Psoas muscle (tissue), 8 donors: ENCODE results near the gene EHD1. TPM values are rescaled to one million over a fixed set of nuclear protein-coding genes. Genes with fewer than 3 reads are reported as not detected.
"Not testable (repeated sequence)": the region's sequence is repeated elsewhere in the genome, so short reads cannot be mapped to it uniquely, and the experiment has no call there.

Experiments
- ATAC-seq, 4 donors: fragments of 200-7000 bp; cut with Tn5 transposase; one replicate each; pipeline ENCODE4 v1.9.1; 2020; ENCODE audit warnings: moderate library complexity in 3 of 4, mild to moderate bottlenecking in 2 of 4
- DNase-seq, 2 donors: peaks; one replicate each; pipeline ENCODE4 v3.0.0-alpha.2; 2020
- H3K27ac ChIP-seq: fragments of 200-600 bp; one replicate; pipeline ENCODE4 v1.8.0; 2022
- H3K27me3 ChIP-seq, 3 donors: fragments of 200-600 bp in 1 of 3; one replicate each; pipeline versions ENCODE4 v1.6.1 to v1.8.0; 2013 to 2022; ENCODE audit warnings: low read length in 2 of 3, mild to moderate bottlenecking in 2 of 3, moderate library complexity in 1 of 3; ENCODE audit not compliant: insufficient read depth in 3 of 3
- H3K36me3 ChIP-seq, 2 donors: fragments of 200-600 bp in 1 of 2; one replicate each; pipeline versions ENCODE4 v1.6.1 to v1.8.0; 2013 to 2022; ENCODE audit warnings: low read depth in 1 of 2, mild to moderate bottlenecking in 1 of 2, moderate library complexity in 1 of 2; ENCODE audit not compliant: insufficient read depth in 1 of 2
- H3K4me1 ChIP-seq: fragments of 200-600 bp; one replicate; pipeline ENCODE4 v1.8.0; 2022
- H3K4me3 ChIP-seq: fragments of 200-600 bp; one replicate; pipeline ENCODE4 v1.8.0; 2022; ENCODE audit warnings: mild to moderate bottlenecking
- H3K9me3 ChIP-seq: fragments of 200-600 bp; one replicate; pipeline ENCODE4 v1.8.0; 2022
- WGBS, 3 donors: extraction: QIAGEN DNeasy Blood & Tissue Kit; methylation state at CpG; one replicate each; pipeline versions ENCODE4 v1.1.6 to v1.1.7; 2013; 5-methylcytosine and 5-hydroxymethylcytosine counted together
- intact Hi-C, 2 donors: fragments of 100-400 bp; cut with DNase I; formaldehyde crosslinking; loops; one replicate each; pipeline versions ENCODE4 v1.11.0 to v1.14.2; 2022
- polyA plus RNA-seq, 3 donors: library from polyadenylated mRNA; stranded (reverse); fragments of 200-250 nt; gene quantifications; one replicate each; pipeline ENCODE4 v1.2.3, GENCODE V29; 2013
- total RNA-seq, 4 donors: library from RNA; stranded (reverse); fragmentation: NEBNext Ultra II Directional in 2 of 4; extraction: Animal tissue kit (Norgen Biotek cat#: 25700) in 2 of 4; gene quantifications; one replicate each; pipeline versions ENCODE4 v1.2.1 to v1.2.4, GENCODE V29; 2021 to 2023
- TF ChIP-seq, protein P1 (sequence below): fragments of 200-600 bp; IDR thresholded peaks from one replicate; pipeline ENCODE4 v1.8.0; 2022; ENCODE audit warnings: antibody characterized with exemption
- donor health status: healthy with polysubstance abuse.
- donor health status: DM: no; HTN: no; CAD: no; lungs with moderate emphysema.
- donor health status: Bipolar disorder and iron deficiency.
- donor health status: healthy.
- donor health status: DM: yes; HTN: yes; CAD: no.
- donor health status: DM: no; HTN: no; CAD: no.
- donor health status: DM: no; HTN: no; CAD: no.
- donor health status: DM: yes; HTN: yes; CAD: no.

EHD1 gene
- total and polyA plus RNA-seq, 7 donors = 23.5 to 174 (median 58.8) TPM

DNA sequence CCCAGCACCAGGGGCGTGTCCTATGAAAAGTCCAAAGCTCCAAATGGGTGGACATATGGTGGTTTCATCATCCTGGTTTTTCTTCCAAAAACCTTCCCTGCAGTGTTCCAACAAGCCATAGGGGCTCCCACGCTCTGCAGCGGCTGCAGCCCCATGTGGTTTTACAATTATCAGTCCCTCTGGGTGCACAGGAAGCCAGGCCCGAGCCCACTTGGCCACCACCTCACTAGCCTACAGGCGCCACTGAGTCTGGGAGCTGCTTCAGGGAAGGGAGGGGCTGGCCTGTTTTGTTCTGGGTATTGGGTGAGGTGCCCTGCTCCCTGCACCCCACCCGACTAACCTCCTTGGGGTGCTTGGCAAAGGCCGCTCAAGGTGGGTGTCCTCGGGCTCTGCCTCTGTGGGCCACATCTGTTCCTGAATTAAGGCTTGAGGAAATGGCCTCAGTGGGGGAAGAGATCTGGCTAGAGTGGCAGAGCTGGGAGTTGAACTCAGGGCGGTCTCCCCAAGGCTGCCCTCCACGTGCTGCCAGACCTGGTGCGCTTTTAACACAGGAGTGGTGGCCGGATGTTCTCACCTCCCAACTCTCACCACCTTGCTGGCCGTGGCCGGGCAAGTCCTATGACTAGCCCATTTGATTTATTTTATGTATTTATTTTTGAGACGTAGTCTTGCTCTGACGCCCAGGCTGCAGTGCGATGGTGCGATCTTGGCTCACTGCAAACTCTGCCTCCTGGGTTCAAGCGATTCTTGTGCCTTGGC is 28.6 kb downstream of the EHD1 start:
- Histone ChIP-seq H3K9me3 (no peaks in the 10 kb centered on the region), H3K4me3 (no peak overlapping the region), H3K4me1 (peaks cover 67% of the 10 kb centered on the region), H3K27me3 (peaks cover 0 to under 1% (median 0%) of the 10 kb centered on the region in 3 donors), H3K27ac (peak overlapping the region; percentile 98), H3K36me3 (peaks cover 2 to 18% of the 10 kb centered on the region in 2 donors)
- TF ChIP-seq, protein P1, sequence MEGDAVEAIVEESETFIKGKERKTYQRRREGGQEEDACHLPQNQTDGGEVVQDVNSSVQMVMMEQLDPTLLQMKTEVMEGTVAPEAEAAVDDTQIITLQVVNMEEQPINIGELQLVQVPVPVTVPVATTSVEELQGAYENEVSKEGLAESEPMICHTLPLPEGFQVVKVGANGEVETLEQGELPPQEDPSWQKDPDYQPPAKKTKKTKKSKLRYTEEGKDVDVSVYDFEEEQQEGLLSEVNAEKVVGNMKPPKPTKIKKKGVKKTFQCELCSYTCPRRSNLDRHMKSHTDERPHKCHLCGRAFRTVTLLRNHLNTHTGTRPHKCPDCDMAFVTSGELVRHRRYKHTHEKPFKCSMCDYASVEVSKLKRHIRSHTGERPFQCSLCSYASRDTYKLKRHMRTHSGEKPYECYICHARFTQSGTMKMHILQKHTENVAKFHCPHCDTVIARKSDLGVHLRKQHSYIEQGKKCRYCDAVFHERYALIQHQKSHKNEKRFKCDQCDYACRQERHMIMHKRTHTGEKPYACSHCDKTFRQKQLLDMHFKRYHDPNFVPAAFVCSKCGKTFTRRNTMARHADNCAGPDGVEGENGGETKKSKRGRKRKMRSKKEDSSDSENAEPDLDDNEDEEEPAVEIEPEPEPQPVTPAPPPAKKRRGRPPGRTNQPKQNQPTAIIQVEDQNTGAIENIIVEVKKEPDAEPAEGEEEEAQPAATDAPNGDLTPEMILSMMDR = no peak
- ATAC-seq (no peak), DNase-seq (peak; percentile 61 to 72)
- 61 to 72% (median 62%) methylated on average over 18 to 19 of the region's 19 CpGs for WGBS, 3 donors
- intact Hi-C loops = loop anchor here in 1 of 2 donors (10.0 kb wide), 2 partner anchors 165 to 265 kb away; partner anchors contain the start of genes ARL2, TM7SF2 and ZNHIT2

DNA sequence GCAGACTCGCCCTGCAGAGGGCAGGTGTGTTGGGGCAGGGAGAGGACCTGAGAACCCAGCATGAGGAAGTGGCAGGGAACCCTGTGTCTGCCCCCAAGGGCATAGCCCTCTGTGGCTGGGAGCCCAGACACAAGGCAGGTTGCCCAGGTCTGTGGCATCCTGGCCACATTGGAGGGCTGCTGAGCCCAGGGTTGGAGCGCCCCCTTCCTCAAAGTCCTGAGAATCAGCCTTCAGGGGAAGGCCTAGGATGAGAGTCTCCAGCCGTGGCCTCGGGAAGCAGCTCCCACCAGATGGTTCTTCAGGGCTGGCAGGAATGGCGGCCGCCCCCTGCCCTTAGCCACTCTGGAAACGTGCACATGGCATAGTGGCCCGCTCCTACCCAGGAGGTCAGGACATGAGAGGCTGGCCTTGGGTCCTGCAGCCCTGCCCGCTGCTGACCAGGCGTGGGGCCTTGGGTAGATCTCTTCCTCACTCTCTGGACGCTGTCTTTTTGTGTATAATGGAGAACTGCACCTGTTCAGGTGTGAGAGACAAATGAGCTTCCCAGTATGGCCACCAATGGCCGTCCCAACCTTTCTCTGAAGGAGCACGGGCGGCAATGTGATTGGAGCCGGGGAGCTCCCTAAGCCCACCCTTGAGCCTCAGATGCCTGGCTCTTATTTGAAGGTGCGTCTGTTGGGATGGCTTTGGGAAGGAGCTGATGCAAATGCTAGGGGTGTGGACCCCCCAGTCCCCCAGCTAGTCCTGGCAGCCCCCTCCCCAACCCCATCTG is 29.4 kb downstream of the EHD1 start:
- Histone ChIP-seq H3K27me3 (peaks cover 0 to 2% (median 2%) of the 10 kb centered on the region in 3 donors), H3K9me3 (no peaks in the 10 kb centered on the region), H3K36me3 (peaks cover 2 to 14% of the 10 kb centered on the region in 2 donors), H3K4me3 (no peak overlapping the region), H3K4me1 (peaks cover 60% of the 10 kb centered on the region), H3K27ac (no peak overlapping the region)
- DNase-seq (no peak), ATAC-seq (peak in 1 of 4 donors; percentile 2)
- 78 to 81% (median 78%) methylated on average over 16 of the region's 16 CpGs for WGBS, 3 donors
- intact Hi-C loops = loop anchor here in 1 of 2 donors (10.0 kb wide), 2 partner anchors 166 to 266 kb away; partner anchors contain the start of genes ARL2, TM7SF2 and ZNHIT2
- TF ChIP-seq, protein P1 = no peak

DNA sequence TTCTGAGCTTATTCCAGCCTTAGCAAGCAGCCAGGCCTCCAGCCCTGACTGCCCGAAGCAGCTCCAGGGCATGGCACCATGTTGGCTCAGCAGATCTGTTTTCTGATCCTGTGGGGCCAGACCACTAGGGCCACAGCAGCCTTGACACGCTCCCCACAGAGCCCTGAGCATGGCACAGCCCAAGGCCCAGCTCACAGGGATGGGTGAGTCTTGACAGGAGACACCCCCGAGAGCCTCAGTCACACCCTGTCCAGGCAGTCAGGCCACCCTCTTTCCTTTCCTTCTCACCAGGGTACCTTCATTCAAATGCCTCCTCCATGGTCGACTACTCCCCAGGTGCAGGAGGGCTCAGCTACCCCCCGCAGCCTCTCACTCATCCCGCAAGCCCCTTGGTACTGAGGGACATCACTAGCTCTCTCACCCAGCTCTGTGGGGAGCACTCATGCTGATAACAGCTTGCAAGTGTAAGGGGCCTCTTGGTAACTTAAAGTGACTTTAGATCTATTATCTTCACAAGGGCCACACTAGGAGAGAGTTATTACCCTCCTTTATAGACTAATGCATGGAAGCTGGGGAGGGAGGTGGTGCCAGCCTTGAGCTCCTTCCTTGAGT is 30.1 kb downstream of the EHD1 start:
- no peak for ATAC-seq
- Histone ChIP-seq H3K4me3 (no peak overlapping the region), H3K27me3 (peaks cover 0 to 3% (median 2%) of the 10 kb centered on the region in 3 donors), H3K4me1 (peaks cover 53% of the 10 kb centered on the region), H3K9me3 (no peaks in the 10 kb centered on the region), H3K27ac (no peak overlapping the region), H3K36me3 (peaks cover 2 to 8% of the 10 kb centered on the region in 2 donors)
- intact Hi-C loops = loop anchor here in 1 of 2 donors (10.0 kb wide), 2 partner anchors 166 to 266 kb away; partner anchors contain the start of genes ARL2, TM7SF2 and ZNHIT2
- TF ChIP-seq, protein P1 = no peak
- 80 to 93% (median 90%) methylated on average over 6 of the region's 6 CpGs for WGBS, 3 donors
- no peak for DNase-seq

DNA sequence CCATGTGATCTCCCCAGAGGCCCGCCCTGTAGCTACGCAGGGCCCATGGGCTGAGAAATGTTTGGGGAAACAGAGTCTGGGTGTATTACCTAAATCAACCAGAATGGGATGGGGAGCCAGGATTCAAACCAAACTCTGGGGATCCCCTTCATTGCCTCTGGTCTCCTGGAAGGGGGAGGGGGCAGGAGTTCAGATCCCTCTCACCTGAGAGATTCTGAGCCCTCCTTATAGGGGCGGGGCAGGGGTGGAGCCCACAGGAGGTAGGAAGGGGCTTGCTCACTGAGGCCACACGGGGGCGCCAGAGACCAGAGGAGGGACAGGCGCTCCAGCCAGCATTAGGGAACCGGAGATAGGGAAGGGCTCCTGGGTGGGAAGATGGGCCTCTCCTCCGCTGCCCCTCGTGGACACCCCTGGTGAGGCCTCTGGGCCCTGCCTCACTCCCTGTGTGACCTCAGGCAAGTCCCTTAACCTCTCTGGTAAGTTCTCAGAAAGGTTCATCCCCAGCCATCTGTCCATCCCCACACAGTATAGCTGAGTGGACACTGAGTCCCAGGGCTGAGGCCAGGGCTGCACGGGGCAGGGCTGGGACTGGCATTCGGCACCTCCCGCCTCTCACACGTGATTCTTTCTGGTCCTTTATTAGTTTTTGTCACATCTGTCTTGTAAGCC is 31.3 kb downstream of the EHD1 start:
- H3K27me3 ChIP-seq = peaks cover 0 to 3% (median 2%) of the 10 kb centered on the region in 3 donors
- 19 to 27% (median 22%) methylated on average over 13 of the region's 13 CpGs for WGBS, 3 donors
- H3K27ac ChIP-seq = no peak overlapping the region
- H3K4me3 ChIP-seq = no peak overlapping the region
- H3K4me1 ChIP-seq = peaks cover 41% of the 10 kb centered on the region
- TF ChIP-seq, protein P1 = peak; percentile 98
- ATAC-seq (peak; percentile 85 to 94 (median 90)), DNase-seq (peak; percentile 93 to 97)
- intact Hi-C loops = loop anchor here (1.0 to 10.0 kb wide), 4 partner anchors 46 to 268 kb away; partner anchors contain the start of genes ARL2 (in 1 of the 2), TM7SF2 (in 1 of the 2) and ZNHIT2 (in 1 of the 2)
- no peaks in the 10 kb centered on the region for H3K9me3 ChIP-seq
- H3K36me3 ChIP-seq = no peaks in the 10 kb centered on the region

DNA sequence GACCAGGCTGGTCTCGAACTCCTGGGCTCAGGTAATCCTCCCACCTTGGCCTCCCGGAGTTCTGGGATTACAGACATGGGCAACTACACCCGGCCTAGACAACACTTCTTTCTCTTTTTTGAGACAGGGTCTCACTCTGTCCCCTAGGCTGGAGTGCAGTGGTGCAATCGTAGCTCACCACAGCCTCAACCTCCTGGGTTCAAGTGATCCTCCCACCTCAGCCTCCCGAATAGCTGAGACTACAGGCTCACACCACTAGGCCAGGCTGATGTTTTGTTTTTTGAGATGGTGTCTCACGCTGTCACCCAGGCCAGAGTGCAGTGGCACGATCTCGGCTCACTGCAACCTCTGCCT is 32.7 kb downstream of the EHD1 start:
- not testable (repeated sequence) for H3K9me3 ChIP-seq, DNase-seq, H3K36me3 ChIP-seq, H3K4me3 ChIP-seq, H3K27ac ChIP-seq, H3K27me3 ChIP-seq, ATAC-seq
- intact Hi-C loops = loop anchor here (2.0 to 10.0 kb wide), 3 partner anchors 47 to 269 kb away; partner anchors contain the start of genes ARL2 (in 1 of the 2), TM7SF2 (in 1 of the 2) and ZNHIT2 (in 1 of the 2)
- H3K4me1 ChIP-seq = peaks cover 30% of the 10 kb centered on the region
- WGBS, 3 donors = 94 to 96% (median 95%) methylated on average over 8 of the region's 8 CpGs
